Hepatocyte (in vitro differentiated cells): ENCODE data around the gene WDR72.

ENCODE experiments used
- CTCF ChIP-seq: fragments of 200-600 bp; sonication (generic); IDR thresholded peaks from 2 replicates; pipeline ENCODE4 v1.5.1; 2016; ENCODE audit warnings: antibody characterized with exemption, mild to moderate bottlenecking; ENCODE audit not compliant: poor library complexity
- EZH2 ChIP-seq: fragments of 200-600 bp; sonication (generic); IDR thresholded peaks from 2 replicates; pipeline ENCODE4 v1.6.1; 2016; ENCODE audit warnings: antibody characterized with exemption, mild to moderate bottlenecking, borderline replicate concordance

- TF ChIP-seq CTCF = no peak
- TF ChIP-seq EZH2 = no peak
Observed at GRCh38 chr15:53590380-53590779, 169.1 kb downstream of the WDR72 start.
